ENCODE results near the gene PXDN.

DNA sequence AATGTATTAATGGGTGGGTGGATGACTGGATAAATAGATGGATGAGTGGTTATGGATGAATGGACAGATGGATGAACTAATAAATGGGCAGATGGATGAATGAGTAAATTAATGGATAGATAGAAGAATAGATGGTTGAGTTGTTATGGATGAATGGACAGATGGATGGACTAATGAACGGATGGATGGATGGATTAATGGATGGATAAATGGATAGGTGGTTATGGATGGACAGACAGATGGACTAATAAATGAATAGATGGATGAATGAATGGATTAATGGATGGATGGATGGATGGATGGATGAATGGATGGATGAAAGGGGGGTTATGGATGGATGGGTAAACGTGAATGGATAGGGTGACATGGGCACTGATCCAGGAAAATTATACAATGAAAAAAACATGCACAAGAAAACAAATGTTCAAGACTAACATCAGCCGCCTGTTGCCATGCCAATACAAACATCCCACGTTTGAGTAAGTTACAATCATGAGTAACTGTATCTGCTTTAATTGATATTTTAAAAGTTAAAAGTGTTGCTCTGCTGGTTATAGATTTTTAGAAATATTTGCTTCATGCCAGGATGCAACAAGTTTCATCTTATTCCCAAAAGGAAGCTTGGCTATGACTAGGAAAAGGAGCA lies 20.8 kb downstream of the PXDN start:
- TF ChIP-seq, protein P1, sequence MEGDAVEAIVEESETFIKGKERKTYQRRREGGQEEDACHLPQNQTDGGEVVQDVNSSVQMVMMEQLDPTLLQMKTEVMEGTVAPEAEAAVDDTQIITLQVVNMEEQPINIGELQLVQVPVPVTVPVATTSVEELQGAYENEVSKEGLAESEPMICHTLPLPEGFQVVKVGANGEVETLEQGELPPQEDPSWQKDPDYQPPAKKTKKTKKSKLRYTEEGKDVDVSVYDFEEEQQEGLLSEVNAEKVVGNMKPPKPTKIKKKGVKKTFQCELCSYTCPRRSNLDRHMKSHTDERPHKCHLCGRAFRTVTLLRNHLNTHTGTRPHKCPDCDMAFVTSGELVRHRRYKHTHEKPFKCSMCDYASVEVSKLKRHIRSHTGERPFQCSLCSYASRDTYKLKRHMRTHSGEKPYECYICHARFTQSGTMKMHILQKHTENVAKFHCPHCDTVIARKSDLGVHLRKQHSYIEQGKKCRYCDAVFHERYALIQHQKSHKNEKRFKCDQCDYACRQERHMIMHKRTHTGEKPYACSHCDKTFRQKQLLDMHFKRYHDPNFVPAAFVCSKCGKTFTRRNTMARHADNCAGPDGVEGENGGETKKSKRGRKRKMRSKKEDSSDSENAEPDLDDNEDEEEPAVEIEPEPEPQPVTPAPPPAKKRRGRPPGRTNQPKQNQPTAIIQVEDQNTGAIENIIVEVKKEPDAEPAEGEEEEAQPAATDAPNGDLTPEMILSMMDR (conservative IDR thresholded peaks at IDR 0.05), result no peak
- no peak for TF ChIP-seq ZFX (IDR thresholded peaks at IDR 0.05)

Measured in C4-2B (cell line).